DND-41 (cell line): ENCODE measurements around the gene CPSF6.
"Not testable (repeated sequence)": the region's sequence is repeated elsewhere in the genome, so short reads cannot be mapped to it uniquely, and the experiment has no call there.

ENCODE experiments used
- ATAC-seq: fragments of 200-7000 bp; cut with Tn5 transposase; 3 replicates; pipeline ENCODE4 v1.9.1; 2021; ENCODE audit warnings: low read depth; ENCODE audit not compliant: insufficient read depth
- DNase-seq: peaks from one replicate; pipeline ENCODE4 v3.0.0-alpha.2; 2020
- H2AFZ ChIP-seq: 2 replicates; pipeline ENCODE4 v1.6.0; 2012; ENCODE audit warnings: low read depth, low read length
- H3K27ac ChIP-seq: 2 replicates; pipeline ENCODE4 v1.5.1; 2012; ENCODE audit warnings: low read length, inconsistent platforms
- H3K27me3 ChIP-seq: fragments of 200-600 bp; sonication (generic); 2 replicates; pipeline ENCODE4 v1.6.0; 2012; ENCODE audit warnings: low read length, mild to moderate bottlenecking, inconsistent platforms; ENCODE audit not compliant: insufficient read depth, poor library complexity
- H3K36me3 ChIP-seq: 2 replicates; pipeline ENCODE4 v1.5.1; 2012; ENCODE audit warnings: low read length, inconsistent platforms; ENCODE audit not compliant: insufficient read depth
- H3K4me1 ChIP-seq: 2 replicates; pipeline ENCODE4 v1.5.1; 2012; ENCODE audit warnings: mild to moderate bottlenecking, low read length; ENCODE audit not compliant: insufficient read depth
- H3K4me2 ChIP-seq: 2 replicates; pipeline ENCODE4 v1.6.0; 2012; ENCODE audit warnings: mild to moderate bottlenecking, moderate library complexity, low read length, inconsistent platforms; ENCODE audit not compliant: insufficient read depth
- H3K4me3 ChIP-seq, 2 experiments: fragments of 200-600 bp in 1 of 2; shearing (Covaris generic) in 1 of 2; 2 replicates each; pipeline ENCODE4 v1.5.1; 2012 to 2016; ENCODE audit warnings: inconsistent platforms in 2 of 2, low read length in 2 of 2, mild to moderate bottlenecking in 2 of 2, low read depth in 1 of 2, moderate library complexity in 1 of 2
- H3K79me2 ChIP-seq: 2 replicates; pipeline ENCODE4 v1.6.0; 2012; ENCODE audit warnings: low read length, inconsistent platforms; ENCODE audit not compliant: insufficient read depth
- H3K9ac ChIP-seq: 2 replicates; pipeline ENCODE4 v1.6.0; 2012; ENCODE audit warnings: low read depth, mild to moderate bottlenecking, inconsistent platforms, low read length, moderate library complexity
- H3K9me3 ChIP-seq: 2 replicates; pipeline ENCODE4 v1.5.1; 2012; ENCODE audit warnings: low read length, moderate library complexity, mild to moderate bottlenecking, inconsistent platforms; ENCODE audit not compliant: insufficient read depth, severe bottlenecking
- H4K20me1 ChIP-seq: 2 replicates; pipeline ENCODE4 v1.6.0; 2012; ENCODE audit warnings: low read length; ENCODE audit not compliant: insufficient read depth
- CTCF ChIP-seq: IDR thresholded peaks from 2 replicates; pipeline ENCODE4 v1.5.1; 2012; ENCODE audit warnings: borderline replicate concordance, low read length, moderate library complexity, mild to moderate bottlenecking; ENCODE audit not compliant: poor library complexity, severe bottlenecking; ENCODE audit errors: extremely low read depth
- EZH2 ChIP-seq: IDR thresholded peaks from 3 replicates; pipeline ENCODE4 v1.6.1; 2012; ENCODE audit warnings: borderline replicate concordance, low read depth, mild to moderate bottlenecking, moderate library complexity, low read length, inconsistent platforms; ENCODE audit not compliant: severe bottlenecking

Gene CPSF6

DNA sequence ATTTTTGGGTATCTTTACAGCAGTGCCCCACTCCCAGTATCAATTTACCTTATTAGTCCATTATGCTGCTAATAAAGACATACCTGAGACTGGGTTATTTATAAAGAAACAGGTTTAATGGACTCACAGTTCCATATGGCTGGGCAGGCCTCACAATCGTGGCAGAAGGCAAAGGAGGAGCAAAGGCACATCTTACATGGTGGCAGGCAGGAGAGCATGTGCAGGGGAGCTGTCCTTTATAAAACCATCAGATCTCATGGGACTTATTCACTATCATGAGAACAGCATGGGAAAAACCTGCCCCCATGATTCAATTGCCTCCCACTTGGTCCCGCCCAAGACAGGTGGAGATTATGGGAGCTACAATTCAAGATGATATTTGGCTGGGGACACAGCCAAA, 77.9 kb downstream of the CPSF6 start:
- not testable (repeated sequence) for ATAC-seq, H3K4me1 ChIP-seq, H3K4me2 ChIP-seq, H3K27ac ChIP-seq, H3K9me3 ChIP-seq, H3K27me3 ChIP-seq, H3K4me3 ChIP-seq, H3K36me3 ChIP-seq, H3K9ac ChIP-seq, H2AFZ ChIP-seq, H3K79me2 ChIP-seq, H4K20me1 ChIP-seq, DNase-seq

DNA sequence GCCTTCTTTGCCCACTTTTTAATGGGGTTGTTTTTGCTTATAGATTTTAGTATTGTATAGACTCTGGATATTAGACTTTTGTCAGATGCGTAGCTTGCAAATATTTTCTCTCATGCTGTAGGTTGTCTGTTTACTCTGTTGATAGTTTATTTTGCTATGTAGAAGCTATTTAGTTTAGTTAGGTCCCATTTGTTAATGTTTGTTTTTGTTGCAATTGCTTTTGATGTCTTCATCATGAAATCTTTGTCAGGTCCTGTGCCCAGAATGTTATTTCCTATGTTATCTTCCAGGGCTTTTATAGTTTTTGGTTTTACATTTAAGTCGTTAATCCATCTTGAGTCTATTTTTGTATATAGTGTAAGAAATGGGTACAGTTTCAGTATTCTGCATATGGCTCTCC, 78.9 kb downstream of the CPSF6 start:
- no peak for ATAC-seq
- Histone ChIP-seq H4K20me1 (no peaks in the 10 kb centered on the region), H3K4me2 (no peak overlapping the region), H3K79me2 (no peaks in the 10 kb centered on the region), H3K4me1 (no peaks in the 10 kb centered on the region), H3K9me3 (no peaks in the 10 kb centered on the region), H3K36me3 (no peaks in the 10 kb centered on the region), H3K27ac (no peak overlapping the region), H3K9ac (no peak overlapping the region), H3K4me3 (no peak overlapping the region), H2AFZ (no peak overlapping the region), H3K27me3 (no peaks in the 10 kb centered on the region)
- DNase-seq = no peak
- TF ChIP-seq CTCF (no peak), EZH2 (no peak)

- Histone ChIP-seq H2AFZ (no peak overlapping the region), H3K4me2 (no peak overlapping the region), H4K20me1 (no peaks in the 10 kb centered on the region), H3K27me3 (no peaks in the 10 kb centered on the region), H3K79me2 (no peaks in the 10 kb centered on the region), H3K4me1 (no peaks in the 10 kb centered on the region), H3K27ac (no peak overlapping the region), H3K36me3 (no peaks in the 10 kb centered on the region), H3K9ac (no peak overlapping the region), H3K4me3 (no peak overlapping the region), H3K9me3 (no peaks in the 10 kb centered on the region)
- ATAC-seq (no peak), DNase-seq (no peak)
- no peak for TF ChIP-seq EZH2
- no peak for TF ChIP-seq CTCF
Measured at GRCh38 chr12:69321351-69321750, 82.0 kb downstream of the CPSF6 start.
